HG03108 (cell line): ENCODE measurements around the gene CCDC34.

ENCODE experiments used
- ATAC-seq: cut with Tn5 transposase; IDR thresholded peaks from one replicate; pipeline ENCODE4 v1.9.1; 2021; ENCODE audit warnings: moderate library complexity; ENCODE audit not compliant: unreplicated experiment

CCDC34 gene

GRCh38 chr11:27293515-27294417, 69.2 kb downstream of the CCDC34 start:
- ATAC-seq = no peak

GRCh38 chr11:27292637-27293010, 70.4 kb downstream of the CCDC34 start:
- ATAC-seq = no peak

GRCh38 chr11:27291954-27292636, 70.9 kb downstream of the CCDC34 start:
- ATAC-seq = no peak

DNA sequence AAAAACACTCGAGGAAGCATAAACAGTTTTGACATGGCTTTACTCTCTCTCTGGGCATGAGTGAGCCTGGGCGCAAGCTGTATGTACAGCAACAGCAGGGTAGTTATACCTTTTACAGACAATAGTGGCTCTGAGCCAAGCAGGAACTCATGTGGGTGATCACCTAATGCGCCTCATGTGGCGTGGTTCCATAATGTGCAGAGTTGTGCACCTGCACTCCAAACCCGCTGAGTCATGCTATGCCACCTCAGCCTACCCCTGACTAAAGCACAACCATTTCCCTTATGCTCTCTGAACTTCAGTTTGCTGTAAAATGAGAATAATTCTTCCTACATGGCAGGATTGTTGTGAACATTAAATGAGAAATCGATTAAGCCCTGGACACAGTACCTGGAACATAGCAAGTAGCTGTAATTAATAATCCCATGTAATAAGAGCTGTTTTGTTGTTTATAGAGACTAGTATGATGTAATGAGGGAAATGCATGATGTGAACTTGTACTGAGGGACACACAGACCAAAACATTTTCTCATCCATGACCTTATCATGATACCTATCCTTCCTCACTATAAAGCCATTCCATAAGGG, 71.6 kb downstream of the CCDC34 start:
- no peak for ATAC-seq

GRCh38 chr11:27290261-27291050, 72.6 kb downstream of the CCDC34 start:
- no peak for ATAC-seq
